DMS 273 treated with DMSO at 0.1 percent for 48 hours (cell line): ENCODE data around the gene PTGS2.
"Not testable (repeated sequence)": the region's sequence is repeated elsewhere in the genome, so short reads cannot be mapped to it uniquely, and the experiment has no call there.

Experiments used
- DNase-seq: peaks from one replicate; lab custom pipeline; 2025; lab: John Stamatoyannopoulos, UW

Gene PTGS2

GRCh38 chr1:186670297-186671135 is 9.7 kb downstream of the PTGS2 start:
- DNase-seq: no peak

GRCh38 chr1:186669784-186670183 is 10.4 kb downstream of the PTGS2 start:
- DNase-seq: not testable (repeated sequence)

GRCh38 chr1:186664217-186664616 is 16.0 kb downstream of the PTGS2 start:
- not testable (repeated sequence) for DNase-seq

GRCh38 chr1:186662752-186663151 is 17.5 kb downstream of the PTGS2 start:
- DNase-seq: no peak

- DNase-seq: no peak
Measured at GRCh38 chr1:186659890-186660341, 20.3 kb downstream of the PTGS2 start.

GRCh38 chr1:186658999-186659398 is 21.2 kb downstream of the PTGS2 start:
- no peak for DNase-seq

GRCh38 chr1:186657481-186657880 is 22.7 kb downstream of the PTGS2 start:
- no peak for DNase-seq

- DNase-seq: no peak
Measured at GRCh38 chr1:186655876-186656275, 24.3 kb downstream of the PTGS2 start.

- no peak for DNase-seq
Measured at GRCh38 chr1:186654741-186655140, 25.5 kb downstream of the PTGS2 start.

- DNase-seq: no peak
Measured at GRCh38 chr1:186653312-186653711, 26.9 kb downstream of the PTGS2 start.

GRCh38 chr1:186648613-186649012 is 31.6 kb downstream of the PTGS2 start:
- no peak for DNase-seq

GRCh38 chr1:186647985-186648384 is 32.2 kb downstream of the PTGS2 start:
- not testable (repeated sequence) for DNase-seq

- no peak for DNase-seq
Measured at GRCh38 chr1:186643614-186644013, 36.6 kb downstream of the PTGS2 start.

GRCh38 chr1:186637567-186637966 is 42.7 kb downstream of the PTGS2 start:
- DNase-seq: not testable (repeated sequence)

- DNase-seq: no peak
Measured at GRCh38 chr1:186636786-186637185, 43.4 kb downstream of the PTGS2 start.

GRCh38 chr1:186634511-186634910 is 45.7 kb downstream of the PTGS2 start:
- DNase-seq: no peak

- no peak for DNase-seq
Measured at GRCh38 chr1:186633116-186633515, 47.1 kb downstream of the PTGS2 start.

GRCh38 chr1:186629341-186629740 is 50.9 kb downstream of the PTGS2 start:
- no peak for DNase-seq

GRCh38 chr1:186628910-186629309 is 51.3 kb downstream of the PTGS2 start:
- DNase-seq: no peak

- no peak for DNase-seq
Measured at GRCh38 chr1:186627019-186627418, 53.2 kb downstream of the PTGS2 start.

- no peak for DNase-seq
Measured at GRCh38 chr1:186626356-186626932, 53.8 kb downstream of the PTGS2 start.

- DNase-seq: no peak
Measured at GRCh38 chr1:186623551-186623950, 56.7 kb downstream of the PTGS2 start.
